ENCODE data around the gene ANO1. TPM values are rescaled to one million over a fixed set of nuclear protein-coding genes. Genes with fewer than 3 reads are reported as not detected.

The ANO1 gene
- total RNA-seq, 1 donor from 2014 or later: 0.14 TPM

GRCh38 chr11:70145841-70146240 lies 67.7 kb downstream of the ANO1 start:
- no peak for TF ChIP-seq EZH2 (IDR thresholded peaks at IDR 0.05; ENCODE audit: insufficient read depth, low read length)
- no peak for TF ChIP-seq CTCF (IDR thresholded peaks at IDR 0.05; ENCODE audit: insufficient read depth, low read depth, low read length)
- Histone ChIP-seq H3K4me3 (ENCODE audit: insufficient read depth, low read depth, low read length) (no peak overlapping the region), H3K9me3 (ENCODE audit: insufficient read depth, low read depth, low read length) (no peaks in the 10 kb centered on the region), H3K4me2 (ENCODE audit: low read length) (no peak overlapping the region), H2AFZ (ENCODE audit: low read depth, low read length) (no peak overlapping the region), H3K9ac (ENCODE audit: low read length) (no peak overlapping the region), H3K27ac (ENCODE audit: low read depth, low read length) (no peak overlapping the region), H3K36me3 (ENCODE audit: insufficient read depth, low read length) (no peaks in the 10 kb centered on the region), H3K4me1 (ENCODE audit: insufficient read depth, low read length) (peaks cover 16% of the 10 kb centered on the region), H4K20me1 (ENCODE audit: insufficient read depth, low read length) (no peaks in the 10 kb centered on the region), H3K79me2 (ENCODE audit: insufficient read depth, low read length) (no peaks in the 10 kb centered on the region), H3K27me3 (ENCODE audit: insufficient read depth, low read length) (peaks cover 10% of the 10 kb centered on the region)
- no peak for FAIRE-seq
- Mint-ChIP-seq H3K4me1 (ENCODE audit: low read depth, unreplicated experiment) (peaks cover 17% of the 10 kb centered on the region), H3K9me3 (ENCODE audit: unreplicated experiment) (no peaks in the 10 kb centered on the region), H3K27me3 (ENCODE audit: low read depth, unreplicated experiment) (peaks cover 48% of the 10 kb centered on the region), H3K27ac (ENCODE audit: unreplicated experiment) (no peak overlapping the region), H3K4me3 (ENCODE audit: unreplicated experiment) (no peak overlapping the region), H3K36me3 (ENCODE audit: low read depth, unreplicated experiment) (no peaks in the 10 kb centered on the region)
- no peak for DNase-seq (ENCODE audit: low read depth)

- Mint-ChIP-seq H3K4me3 (ENCODE audit: unreplicated experiment) (no peak overlapping the region), H3K4me1 (ENCODE audit: low read depth, unreplicated experiment) (peaks cover 15% of the 10 kb centered on the region)
- TF ChIP-seq CTCF (IDR thresholded peaks at IDR 0.05; ENCODE audit: insufficient read depth, low read depth, low read length): no peak
- TF ChIP-seq EZH2 (IDR thresholded peaks at IDR 0.05; ENCODE audit: insufficient read depth, low read length): no peak
Measured at GRCh38 chr11:70146299-70146698, 68.2 kb downstream of the ANO1 start.

GRCh38 chr11:70146895-70147520 lies 68.9 kb downstream of the ANO1 start:
- no peaks in the 10 kb centered on the region for H3K9me3 ChIP-seq (ENCODE audit: insufficient read depth, low read depth, low read length)
- Mint-ChIP-seq H3K27me3 (ENCODE audit: low read depth, unreplicated experiment) (peaks cover 52% of the 10 kb centered on the region), H3K9me3 (ENCODE audit: unreplicated experiment) (no peaks in the 10 kb centered on the region), H3K27ac (ENCODE audit: unreplicated experiment) (no peak overlapping the region), H3K4me1 (ENCODE audit: low read depth, unreplicated experiment) (peaks cover 9% of the 10 kb centered on the region), H3K4me3 (ENCODE audit: unreplicated experiment) (no peak overlapping the region), H3K36me3 (ENCODE audit: low read depth, unreplicated experiment) (no peaks in the 10 kb centered on the region)
- peaks cover 4% of the 10 kb centered on the region for H3K4me1 ChIP-seq (ENCODE audit: insufficient read depth, low read length)
- no peaks in the 10 kb centered on the region for H4K20me1 ChIP-seq (ENCODE audit: insufficient read depth, low read length)
- H3K9ac ChIP-seq (ENCODE audit: low read length): no peak overlapping the region
- no peak overlapping the region for H2AFZ ChIP-seq (ENCODE audit: low read depth, low read length)
- H3K4me3 ChIP-seq (ENCODE audit: insufficient read depth, low read depth, low read length): no peak overlapping the region
- DNase-seq (ENCODE audit: low read depth) (no peak), FAIRE-seq (no peak)
- TF ChIP-seq EZH2 (IDR thresholded peaks at IDR 0.05; ENCODE audit: insufficient read depth, low read length): no peak
- TF ChIP-seq CTCF (IDR thresholded peaks at IDR 0.05; ENCODE audit: insufficient read depth, low read depth, low read length): no peak
- H3K36me3 ChIP-seq (ENCODE audit: insufficient read depth, low read length): no peaks in the 10 kb centered on the region
- H3K27ac ChIP-seq (ENCODE audit: low read depth, low read length): no peak overlapping the region
- peaks cover 10% of the 10 kb centered on the region for H3K27me3 ChIP-seq (ENCODE audit: insufficient read depth, low read length)
- H3K4me2 ChIP-seq (ENCODE audit: low read length): no peak overlapping the region
- no peaks in the 10 kb centered on the region for H3K79me2 ChIP-seq (ENCODE audit: insufficient read depth, low read length)

More at GRCh38 chr11:70146299-70146698, 68.2 kb downstream of the ANO1 start:
- Histone ChIP-seq H3K9me3 (ENCODE audit: insufficient read depth, low read depth, low read length) (no peaks in the 10 kb centered on the region), H3K27ac (ENCODE audit: low read depth, low read length) (no peak overlapping the region), H3K4me2 (ENCODE audit: low read length) (no peak overlapping the region), H3K9ac (ENCODE audit: low read length) (no peak overlapping the region), H3K4me3 (ENCODE audit: insufficient read depth, low read depth, low read length) (no peak overlapping the region), H2AFZ (ENCODE audit: low read depth, low read length) (no peak overlapping the region), H3K79me2 (ENCODE audit: insufficient read depth, low read length) (no peaks in the 10 kb centered on the region), H3K36me3 (ENCODE audit: insufficient read depth, low read length) (no peaks in the 10 kb centered on the region), H3K4me1 (ENCODE audit: insufficient read depth, low read length) (peaks cover 12% of the 10 kb centered on the region), H4K20me1 (ENCODE audit: insufficient read depth, low read length) (no peaks in the 10 kb centered on the region), H3K27me3 (ENCODE audit: insufficient read depth, low read length) (peaks cover 10% of the 10 kb centered on the region)
- Mint-ChIP-seq H3K27ac (ENCODE audit: unreplicated experiment) (no peak overlapping the region), H3K27me3 (ENCODE audit: low read depth, unreplicated experiment) (peaks cover 50% of the 10 kb centered on the region), H3K9me3 (ENCODE audit: unreplicated experiment) (no peaks in the 10 kb centered on the region), H3K36me3 (ENCODE audit: low read depth, unreplicated experiment) (no peaks in the 10 kb centered on the region)
- FAIRE-seq: no peak
- no peak for DNase-seq (ENCODE audit: low read depth)
